GM12801 (cell line): Measurements from ENCODE around the gene IL20.

Experiments used
- CTCF ChIP-seq: IDR thresholded peaks from one replicate; pipeline ENCODE4 v1.5.1; 2011; ENCODE audit warnings: control low read depth; ENCODE audit not compliant: insufficient read length; ENCODE audit errors: extremely low read depth

The IL20 gene

GRCh38 chr1:206867239-206867638 lies 1.8 kb downstream of the IL20 start:
- no peak for TF ChIP-seq CTCF

GRCh38 chr1:206867716-206868115 lies 2.3 kb downstream of the IL20 start:
- no peak for TF ChIP-seq CTCF

DNA sequence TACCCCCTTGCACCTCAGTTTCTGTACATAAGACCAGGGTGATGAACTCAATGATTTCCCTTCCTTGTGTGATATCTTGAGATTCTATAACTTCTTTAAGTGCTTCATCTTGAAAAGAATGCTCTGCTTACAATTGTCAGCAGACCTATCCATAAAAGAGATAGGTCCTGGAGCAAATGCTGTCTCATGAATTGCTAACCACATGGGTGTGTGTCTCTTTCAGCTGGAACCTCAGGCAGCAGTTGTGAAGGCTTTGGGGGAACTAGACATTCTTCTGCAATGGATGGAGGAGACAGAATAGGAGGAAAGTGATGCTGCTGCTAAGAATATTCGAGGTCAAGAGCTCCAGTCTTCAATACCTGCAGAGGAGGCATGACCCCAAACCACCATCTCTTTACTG lies 2.8 kb downstream of the IL20 start:
- TF ChIP-seq CTCF = no peak

- TF ChIP-seq CTCF = no peak
Measured at GRCh38 chr1:206872139-206872538, 6.7 kb downstream of the IL20 start.

DNA sequence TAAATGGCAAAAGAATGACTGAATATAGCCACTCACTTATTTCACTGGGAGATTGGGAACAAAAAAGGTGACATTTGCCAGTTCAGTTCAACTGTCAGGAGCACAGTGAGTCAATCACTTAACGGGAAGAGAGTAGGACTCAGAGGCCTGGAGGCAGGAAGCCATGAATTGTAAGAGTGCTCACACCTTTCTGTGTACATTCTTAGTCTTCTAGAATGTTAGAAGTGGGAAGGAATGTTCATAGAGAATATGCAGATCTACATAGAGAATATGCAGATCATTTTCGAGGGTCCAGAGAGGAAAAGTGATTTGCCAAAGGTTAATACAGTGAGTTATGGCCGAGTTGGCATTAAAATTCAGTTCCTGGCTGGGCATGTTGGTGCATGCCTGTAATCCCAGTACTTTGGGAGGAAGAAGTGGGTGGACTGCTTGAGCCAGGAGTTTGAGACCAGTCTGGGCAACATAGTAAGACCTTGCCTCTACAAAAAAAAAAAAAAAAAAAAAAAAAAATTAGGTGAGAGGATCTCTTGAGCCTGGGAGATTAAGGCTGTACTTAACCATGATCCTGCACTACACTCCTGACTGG lies 8.3 kb downstream of the IL20 start:
- no peak for TF ChIP-seq CTCF

GRCh38 chr1:206875752-206876377 lies 10.4 kb downstream of the IL20 start:
- TF ChIP-seq CTCF = no peak

DNA sequence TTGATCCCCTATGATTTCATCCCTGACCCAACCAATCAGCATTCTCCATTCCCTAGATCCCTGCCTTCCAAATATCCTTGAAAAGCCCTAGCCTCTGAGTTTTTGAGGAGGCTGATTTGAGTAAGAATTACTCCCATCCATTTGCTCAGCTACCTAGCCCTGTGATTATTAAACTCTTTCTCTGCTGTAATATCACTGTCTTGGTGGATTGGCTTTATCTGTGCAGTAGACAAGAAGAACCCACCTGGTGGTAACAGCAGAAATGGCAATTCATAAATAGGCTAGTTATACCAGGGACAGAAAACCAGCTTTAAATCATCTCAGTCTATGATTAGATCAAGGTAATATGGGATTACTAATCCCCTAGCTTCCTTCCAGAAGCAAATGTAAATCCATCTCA lies 13.0 kb downstream of the IL20 start:
- TF ChIP-seq CTCF = no peak
